ENCODE measurements around the gene PCDHGC4.

Gene PCDHGC4

DNA sequence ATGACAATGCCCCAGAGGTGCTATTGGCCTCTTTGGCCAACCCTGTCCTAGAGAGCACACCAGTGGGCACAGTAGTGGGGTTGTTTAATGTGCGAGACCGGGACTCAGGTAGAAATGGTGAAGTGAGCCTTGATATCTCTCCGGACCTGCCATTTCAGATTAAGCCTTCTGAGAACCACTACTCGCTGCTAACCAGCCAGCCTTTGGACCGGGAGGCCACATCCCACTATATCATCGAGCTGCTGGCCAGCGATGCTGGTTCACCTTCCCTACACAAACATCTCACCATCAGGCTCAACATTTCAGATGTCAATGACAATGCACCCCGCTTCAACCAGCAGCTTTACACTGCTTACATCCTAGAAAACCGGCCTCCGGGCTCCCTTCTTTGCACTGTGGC lies 5.4 kb downstream of the PCDHGC4 start:
- no peak for DNase-seq (ENCODE audit: low spot score)

DNA sequence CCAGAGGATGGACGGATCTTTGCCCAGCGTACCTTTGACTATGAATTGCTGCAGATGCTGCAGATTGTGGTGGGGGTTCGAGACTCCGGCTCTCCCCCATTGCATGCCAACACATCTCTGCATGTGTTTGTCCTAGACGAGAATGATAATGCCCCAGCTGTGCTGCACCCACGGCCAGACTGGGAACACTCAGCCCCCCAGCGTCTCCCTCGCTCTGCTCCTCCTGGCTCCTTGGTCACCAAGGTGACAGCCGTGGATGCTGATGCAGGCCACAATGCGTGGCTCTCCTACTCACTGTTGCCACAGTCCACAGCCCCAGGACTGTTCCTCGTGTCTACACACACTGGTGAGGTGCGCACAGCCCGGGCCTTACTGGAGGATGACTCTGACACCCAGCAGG lies 5.9 kb downstream of the PCDHGC4 start:
- DNase-seq (ENCODE audit: low spot score), result no peak

DNA sequence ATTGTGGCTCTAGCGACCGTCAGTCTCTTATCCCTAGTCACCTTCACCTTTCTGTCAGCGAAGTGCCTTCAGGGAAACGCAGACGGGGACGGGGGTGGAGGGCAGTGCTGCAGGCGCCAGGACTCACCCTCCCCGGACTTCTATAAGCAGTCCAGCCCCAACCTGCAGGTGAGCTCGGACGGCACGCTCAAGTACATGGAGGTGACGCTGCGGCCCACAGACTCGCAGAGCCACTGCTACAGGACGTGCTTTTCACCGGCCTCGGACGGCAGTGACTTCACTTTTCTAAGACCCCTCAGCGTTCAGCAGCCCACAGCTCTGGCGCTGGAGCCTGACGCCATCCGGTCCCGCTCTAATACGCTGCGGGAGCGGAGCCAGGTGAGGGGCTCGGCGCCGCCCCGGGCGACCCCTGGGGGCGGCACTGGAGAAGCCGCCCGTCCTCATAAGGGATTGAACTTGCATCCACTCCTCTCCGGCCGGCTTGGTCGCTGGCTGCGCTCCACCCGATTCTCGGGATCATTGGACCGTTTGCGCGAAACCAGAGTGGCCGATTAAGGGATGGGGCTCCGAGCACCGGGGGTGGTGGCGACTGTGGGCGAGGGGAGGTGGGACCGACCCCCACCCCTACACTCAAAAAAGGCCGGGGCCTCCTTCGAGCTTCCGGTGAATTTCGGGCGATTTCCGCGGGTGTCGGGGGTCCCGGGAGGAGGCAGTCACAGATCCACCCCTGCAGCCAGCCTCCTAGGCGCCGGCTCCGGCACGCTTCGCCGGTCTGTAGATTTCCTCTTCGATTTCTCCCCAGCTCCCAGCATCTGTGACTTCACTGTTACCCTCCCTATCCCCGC lies 6.7 kb downstream of the PCDHGC4 start:
- DNase-seq (ENCODE audit: low spot score), result no peak

DNA sequence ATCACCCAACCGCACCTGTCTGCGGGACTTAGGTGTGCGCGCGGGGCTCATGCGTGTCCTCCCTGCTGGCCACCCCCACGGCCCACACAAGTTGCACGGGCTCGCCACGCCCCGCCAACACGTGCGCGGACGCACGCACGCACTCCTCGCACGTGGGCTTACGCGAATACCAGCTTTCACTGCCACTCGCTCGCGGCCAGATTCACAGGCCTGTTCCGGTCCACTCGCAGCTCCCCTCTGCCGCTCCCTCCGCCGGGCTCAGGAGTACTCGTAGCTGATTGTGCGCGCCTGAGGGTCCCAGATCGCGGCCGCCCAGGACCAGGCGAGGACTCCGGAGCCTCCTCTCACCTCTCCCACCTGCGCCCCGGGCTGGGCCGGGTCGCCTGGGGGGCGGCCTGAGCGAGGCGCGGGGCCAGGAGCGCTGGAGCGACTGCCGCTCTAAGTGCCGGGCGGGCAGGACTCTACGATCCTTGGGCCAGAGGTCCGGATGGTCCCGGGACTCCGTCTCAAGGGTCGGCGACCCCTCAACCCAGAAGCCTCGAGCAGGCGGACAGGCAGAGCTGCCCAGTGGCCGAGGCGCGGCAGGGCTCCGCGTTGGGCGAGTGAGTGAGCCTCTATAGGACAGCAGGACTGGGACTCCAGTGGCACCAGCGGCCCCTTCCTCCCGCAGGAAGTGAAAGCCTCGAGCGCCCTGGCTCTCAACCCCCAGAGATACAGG lies 7.5 kb downstream of the PCDHGC4 start:
- no peak for DNase-seq (ENCODE audit: low spot score)

DNA sequence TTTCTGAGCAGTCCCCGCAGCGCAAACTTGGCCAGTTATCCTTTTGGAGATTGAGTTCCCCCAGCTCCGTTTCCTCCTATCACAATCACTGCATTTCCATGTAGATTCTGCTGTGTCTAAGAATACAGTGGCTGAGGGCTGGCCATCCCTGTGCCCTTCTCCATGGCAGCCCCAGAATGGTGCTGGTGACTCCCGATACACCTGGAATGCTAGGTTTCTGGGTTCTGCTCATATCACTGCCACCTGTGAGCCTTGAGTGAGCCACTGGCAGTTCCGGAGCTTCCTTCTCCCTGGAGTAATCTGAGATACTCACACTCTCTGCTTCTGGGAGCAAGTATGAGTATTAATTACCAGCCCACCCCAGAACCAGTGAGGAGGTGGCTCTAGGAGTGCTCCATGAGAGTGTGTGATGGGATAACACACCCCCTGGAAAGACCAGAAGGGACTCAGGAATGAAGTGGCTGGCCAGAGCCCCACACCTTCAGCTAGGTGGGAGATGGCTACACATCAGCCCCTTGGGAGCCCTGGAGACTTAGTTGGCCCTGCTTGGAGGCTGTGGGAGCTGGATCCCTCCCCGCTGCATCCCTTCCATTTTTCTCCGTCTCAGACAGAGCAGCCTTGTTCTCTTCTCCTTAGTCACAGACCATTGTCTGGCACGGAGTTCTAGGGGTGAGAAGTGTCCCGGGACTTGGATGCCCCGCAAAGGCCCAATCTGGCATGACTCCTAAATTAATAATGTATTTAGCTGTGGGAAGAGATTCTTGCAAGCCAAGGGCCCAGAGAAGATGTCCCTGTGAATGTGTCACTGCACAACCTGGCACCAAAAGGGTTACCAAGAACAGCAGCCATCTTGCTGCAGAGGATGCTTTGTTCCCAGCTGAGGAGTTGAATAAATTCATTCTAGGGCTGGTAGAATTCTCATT lies 8.9 kb downstream of the PCDHGC4 start:
- no peak for DNase-seq (ENCODE audit: low spot score)

DNA sequence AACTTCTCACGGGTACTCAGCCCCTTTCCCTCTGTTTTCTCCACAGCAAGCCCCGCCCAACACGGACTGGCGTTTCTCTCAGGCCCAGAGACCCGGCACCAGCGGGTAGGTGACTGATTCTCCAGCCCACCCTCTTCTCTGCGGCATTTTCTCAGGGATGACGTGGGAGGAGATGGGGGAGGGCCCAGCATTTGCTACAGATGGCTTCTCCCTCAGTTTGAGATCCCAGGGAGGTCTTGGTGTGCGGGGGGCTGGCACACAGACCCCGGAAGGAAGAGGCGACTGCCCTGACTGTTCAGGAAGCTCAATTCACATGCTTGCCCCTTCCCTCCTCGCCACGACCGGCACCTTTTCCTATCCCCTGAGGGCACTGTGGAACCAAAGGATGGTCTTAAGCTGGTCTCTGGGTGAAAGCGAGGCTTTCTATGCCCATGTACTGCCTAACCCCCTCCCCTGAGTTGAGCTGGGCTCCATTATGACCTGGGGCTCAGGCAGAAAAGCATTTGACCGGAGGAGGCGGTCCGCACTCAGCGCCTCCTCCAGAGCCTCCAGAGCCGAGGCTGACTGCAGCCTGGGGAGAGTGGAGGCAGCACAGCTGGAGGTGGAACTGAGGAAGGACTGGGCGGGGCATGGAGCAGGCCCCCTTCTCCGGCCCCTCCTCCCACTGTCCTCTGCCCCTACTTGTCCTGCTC lies 10.1 kb downstream of the PCDHGC4 start:
- no peak for DNase-seq (ENCODE audit: low spot score)

DNA sequence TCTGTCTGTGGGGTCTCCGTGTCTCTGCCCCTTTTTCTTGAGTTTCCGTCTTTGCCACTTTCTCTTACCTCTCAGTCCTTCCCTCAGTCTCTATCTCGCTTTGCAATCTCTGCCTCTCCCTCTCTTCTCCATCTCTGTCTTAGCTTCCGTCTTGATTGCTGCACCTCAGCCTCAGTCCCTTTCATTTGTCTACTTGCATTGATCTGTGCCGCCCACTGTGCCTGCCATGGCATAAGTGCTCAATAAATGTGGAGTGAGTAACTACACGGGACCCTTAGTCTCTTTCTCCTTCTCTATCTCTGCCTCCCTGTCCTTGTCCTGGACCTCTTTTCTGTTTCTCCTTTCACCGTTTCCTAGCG lies 10.6 kb downstream of the PCDHGC4 start:
- no peak for DNase-seq (ENCODE audit: low spot score)

DNA sequence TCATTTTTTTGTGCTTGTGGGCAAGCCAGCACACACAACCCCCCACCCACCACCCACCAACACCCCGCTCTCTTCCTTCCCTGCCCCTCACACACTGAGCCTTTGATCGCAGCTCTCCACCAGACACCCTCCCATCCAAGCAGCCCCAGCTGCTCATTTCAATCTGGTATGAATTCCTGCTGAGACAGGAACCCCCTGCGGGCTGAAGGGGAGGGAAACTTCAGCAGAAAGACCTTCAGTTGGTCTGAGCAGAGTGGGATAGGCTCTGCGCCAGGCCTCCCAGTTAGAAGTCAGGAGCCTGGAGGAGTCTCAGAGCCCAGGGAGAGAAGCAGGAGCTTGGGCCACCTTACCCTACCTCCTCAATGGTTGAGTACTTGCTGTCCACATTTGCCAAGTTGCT lies 11.2 kb downstream of the PCDHGC4 start:
- DNase-seq (ENCODE audit: low spot score), result no peak

DNA sequence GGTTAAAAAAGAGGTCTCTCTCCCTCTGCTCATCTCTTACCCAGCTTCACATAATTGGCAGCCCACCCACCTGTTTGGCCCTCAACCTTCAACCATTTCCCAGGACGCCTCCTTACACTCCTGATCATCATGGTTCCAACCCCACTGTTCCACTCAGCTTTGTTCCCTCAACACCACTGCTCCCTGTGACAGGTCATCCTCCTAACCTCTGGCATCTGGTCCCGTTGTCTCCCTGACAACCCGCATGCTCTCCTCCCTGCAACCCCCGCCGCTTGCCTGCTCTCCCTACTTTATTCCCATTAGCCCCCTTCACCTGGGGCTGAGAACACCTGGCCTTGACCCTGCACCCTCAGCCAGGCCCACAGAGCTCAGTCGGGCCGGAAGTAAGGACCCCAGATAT lies 16.9 kb downstream of the PCDHGC4 start:
- DNase-seq (ENCODE audit: low spot score), result no peak

DNA sequence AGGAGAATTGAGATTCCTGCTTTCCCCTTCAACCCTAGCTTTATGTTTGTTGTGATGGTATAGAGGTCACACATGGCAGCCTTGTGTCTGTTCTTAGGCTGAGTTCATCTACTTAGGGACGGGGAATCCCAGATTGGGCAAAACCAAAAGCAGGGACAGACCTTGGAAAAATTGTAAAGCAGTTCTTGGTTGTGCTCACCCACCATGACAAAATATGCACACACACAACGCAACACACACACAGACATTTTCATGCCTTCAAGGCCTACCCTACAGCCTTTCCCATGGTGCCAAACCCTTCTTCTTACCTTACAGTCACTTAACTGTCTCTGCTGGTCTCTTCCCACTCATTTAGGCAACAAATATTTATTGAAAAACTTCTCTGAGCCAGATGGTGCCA lies 18.9 kb downstream of the PCDHGC4 start:
- no peak for DNase-seq (ENCODE audit: low spot score)

DNA sequence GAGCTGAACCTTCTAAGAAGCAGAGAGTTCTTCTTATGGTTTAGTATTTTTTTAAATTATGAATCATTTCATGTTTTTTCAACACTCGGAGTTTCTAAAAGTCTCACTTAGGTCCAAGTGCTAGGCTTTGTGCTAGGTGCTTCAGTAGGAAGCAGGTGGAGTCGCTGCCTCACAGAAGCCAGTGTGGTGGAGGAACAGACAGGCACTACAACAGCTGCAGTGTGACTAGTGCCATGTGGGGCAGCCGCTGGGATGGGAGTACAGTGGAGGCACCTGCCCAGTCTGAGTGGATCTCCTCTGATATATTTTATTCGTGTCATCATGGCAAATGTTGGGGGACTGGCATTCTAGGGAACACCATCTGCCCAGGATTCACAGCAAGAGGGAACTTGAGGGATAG lies 19.4 kb downstream of the PCDHGC4 start:
- DNase-seq (ENCODE audit: low spot score), result no peak

DNA sequence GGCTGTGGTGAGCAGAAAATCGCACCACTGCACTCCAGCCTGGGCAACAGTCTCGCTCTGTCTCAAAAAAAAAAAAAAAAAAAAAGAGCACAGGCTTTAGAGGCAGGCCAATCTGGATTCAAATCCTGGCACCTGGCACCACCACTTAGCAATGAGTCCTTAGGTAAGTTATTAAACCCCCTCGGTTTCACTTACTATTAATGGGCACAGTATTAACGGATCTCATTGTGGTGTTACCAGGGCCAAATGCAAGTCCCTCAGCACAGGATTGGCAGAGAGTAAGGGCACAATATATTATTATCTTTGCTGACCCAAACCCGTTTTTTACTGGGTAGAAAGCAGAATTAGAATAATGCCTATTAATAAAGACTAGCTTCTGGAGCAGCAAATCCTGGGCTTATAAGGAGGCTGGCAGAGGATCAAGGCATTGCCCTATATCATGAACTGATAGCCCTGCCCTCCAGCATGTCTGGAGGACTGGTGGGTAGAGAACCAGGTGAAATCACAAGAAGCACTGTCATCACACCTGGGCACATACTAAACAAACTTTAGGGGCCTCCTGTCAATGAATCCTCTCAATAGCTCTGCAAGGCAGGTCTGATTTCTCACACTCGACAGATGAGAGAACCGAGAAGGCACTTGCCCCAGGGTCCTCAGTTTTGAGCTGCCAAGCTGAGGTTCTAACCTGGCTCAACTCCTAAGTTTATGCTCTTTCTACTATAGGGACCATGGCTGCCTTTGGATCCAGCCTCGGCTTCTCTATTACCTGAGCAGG lies 21.7 kb downstream of the PCDHGC4 start:
- no peak for DNase-seq (ENCODE audit: low spot score)

DNA sequence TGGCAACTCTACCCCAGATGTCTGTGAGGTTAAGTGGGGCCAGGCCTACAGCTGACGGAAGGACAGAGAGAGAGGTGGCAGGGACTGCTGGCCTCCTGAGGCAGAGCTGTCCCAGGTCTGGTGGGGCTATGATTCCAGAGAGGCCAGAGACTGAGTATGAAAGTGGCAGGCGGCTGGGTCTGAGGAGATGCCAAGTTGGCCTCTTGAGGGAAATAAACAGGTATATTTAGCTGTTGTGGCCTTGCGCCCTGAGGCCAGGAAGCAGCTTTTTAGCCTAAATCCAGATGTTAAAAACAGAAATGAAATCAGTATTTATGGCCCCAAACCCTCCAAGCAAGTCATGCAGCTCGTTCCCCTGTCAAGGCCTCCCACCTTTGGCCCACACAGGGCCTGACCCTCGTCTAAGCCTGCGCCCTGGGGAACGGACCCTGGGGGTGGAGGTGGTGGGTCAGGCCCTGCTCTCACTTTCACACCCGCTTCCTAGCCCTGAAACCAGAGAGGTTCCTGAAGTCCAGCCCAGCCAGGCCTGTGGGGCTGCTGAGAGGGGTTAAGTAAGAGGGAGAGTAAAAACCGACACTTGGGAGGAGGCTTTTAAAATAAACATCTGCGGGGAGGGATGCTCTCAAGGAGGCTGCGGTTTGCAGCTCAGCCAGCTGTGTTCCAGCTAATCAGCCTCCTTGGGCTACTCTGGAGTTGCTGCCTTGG lies 22.7 kb downstream of the PCDHGC4 start:
- DNase-seq (ENCODE audit: low spot score), result no peak

DNA sequence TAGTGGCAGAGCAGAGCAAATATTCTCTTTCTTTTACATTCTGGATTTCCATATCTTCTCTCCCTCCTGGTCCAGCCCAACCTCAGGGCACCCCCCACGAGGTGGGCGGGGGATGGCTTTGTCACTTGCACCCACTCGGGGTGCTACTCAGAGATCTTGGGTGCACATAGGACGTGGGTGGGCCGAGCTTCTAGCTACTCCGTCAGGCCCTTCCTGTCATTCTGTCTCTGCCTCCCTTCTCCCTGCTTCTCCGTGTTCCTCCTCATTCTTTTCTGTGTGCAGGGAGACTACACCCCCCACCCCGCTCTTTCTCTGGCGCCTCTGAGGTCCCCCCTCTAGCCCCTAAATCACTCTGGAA lies 23.6 kb downstream of the PCDHGC4 start:
- no peak for DNase-seq (ENCODE audit: low spot score)

DNA sequence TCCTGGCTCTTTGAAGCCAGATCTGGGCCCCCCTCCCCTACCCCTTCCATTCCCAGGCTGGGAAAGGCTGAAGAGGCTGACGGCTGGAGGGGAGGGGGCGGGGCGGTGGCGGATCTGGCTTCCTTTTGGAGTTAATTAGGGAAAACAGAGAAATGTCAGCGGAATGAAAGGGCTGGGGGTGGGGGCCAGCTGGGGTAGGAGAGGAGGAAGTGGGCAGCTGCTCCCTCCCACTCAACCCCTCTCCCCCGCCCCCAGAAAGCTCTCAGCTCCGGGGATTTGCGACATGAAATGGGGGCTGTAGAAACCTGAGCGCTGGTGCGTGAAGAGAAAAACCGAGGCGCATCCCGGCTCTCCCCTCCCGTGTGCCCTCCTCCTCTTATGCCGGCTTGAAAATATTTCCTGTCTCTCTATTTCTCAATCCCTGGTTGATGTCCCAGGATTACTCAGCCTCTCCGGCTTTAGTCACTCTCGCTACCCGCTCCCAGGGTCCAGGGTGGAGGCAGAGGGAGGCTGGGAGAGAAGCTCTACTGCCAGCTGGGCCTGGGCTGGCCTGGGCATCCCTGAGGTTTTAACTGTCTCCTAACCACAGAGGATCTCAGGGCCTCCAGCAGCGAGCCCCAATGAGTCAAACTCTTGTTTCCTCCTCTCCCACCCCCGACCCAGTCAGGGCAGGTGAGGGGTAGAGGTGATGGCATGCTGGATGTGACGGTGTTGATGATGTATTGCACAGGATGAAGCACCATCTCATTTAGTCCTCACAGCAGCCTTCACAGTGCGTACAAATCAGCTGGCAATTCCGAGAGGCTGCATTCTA lies 24.2 kb downstream of the PCDHGC4 start:
- DNase-seq (ENCODE audit: low spot score), result no peak

DNA sequence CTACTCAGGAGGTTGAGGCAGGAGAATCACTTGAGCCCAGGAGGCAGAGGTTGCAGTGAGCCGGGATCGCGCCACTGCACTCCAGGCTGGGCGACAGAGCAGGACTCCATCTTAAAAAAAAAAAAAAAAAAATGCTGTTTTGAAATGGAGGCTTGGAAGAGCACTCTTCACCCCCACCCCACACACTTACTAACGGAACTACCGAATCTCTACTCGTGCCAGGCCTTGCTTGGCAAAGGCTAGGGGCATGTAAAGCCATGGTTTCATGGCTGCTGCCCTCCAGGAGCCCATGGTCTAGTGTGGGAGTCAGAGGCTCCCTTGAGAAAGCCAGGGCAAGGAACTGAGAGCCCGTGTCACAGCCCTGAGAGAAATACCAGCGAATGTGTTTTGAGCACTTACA lies 25.3 kb downstream of the PCDHGC4 start:
- DNase-seq (ENCODE audit: low spot score), result no peak

DNA sequence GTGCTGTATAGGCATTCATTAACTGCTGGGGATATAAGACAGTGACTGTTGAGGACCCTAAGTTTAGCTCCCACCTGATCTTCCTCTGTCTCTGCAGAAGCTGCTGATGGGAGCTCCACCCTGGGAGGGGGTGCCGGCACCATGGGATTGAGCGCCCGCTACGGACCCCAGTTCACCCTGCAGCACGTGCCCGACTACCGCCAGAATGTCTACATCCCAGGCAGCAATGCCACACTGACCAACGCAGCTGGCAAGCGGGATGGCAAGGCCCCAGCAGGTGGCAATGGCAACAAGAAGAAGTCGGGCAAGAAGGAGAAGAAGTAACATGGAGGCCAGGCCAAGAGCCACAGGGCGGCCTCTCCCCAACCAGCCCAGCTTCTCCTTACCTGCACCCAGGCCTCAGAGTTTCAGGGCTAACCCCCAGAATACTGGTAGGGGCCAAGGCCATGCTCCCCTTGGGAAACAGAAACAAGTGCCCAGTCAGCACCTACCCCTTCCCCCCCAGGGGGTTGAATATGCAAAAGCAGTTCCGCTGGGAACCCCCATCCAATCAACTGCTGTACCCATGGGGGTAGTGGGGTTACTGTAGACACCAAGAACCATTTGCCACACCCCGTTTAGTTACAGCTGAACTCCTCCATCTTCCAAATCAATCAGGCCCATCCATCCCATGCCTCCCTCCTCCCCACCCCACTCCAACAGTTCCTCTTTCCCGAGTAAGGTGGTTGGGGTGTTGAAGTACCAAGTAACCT lies 26.2 kb downstream of the PCDHGC4 start:
- DNase-seq (ENCODE audit: low spot score), result no peak

DNA sequence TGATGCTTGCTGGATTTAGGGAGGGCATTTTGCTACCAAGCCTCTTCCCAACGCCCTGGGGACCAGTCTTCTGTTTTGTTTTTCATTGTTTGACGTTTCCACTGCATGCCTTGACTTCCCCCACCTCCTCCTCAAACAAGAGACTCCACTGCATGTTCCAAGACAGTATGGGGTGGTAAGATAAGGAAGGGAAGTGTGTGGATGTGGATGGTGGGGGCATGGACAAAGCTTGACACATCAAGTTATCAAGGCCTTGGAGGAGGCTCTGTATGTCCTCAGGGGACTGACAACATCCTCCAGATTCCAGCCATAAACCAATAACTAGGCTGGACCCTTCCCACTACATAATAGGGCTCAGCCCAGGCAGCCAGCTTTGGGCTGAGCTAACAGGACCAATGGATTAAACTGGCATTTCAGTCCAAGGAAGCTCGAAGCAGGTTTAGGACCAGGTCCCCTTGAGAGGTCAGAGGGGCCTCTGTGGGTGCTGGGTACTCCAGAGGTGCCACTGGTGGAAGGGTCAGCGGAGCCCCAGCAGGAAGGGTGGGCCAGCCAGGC lies 27.0 kb downstream of the PCDHGC4 start:
- DNase-seq (ENCODE audit: low spot score), result no peak

DNA sequence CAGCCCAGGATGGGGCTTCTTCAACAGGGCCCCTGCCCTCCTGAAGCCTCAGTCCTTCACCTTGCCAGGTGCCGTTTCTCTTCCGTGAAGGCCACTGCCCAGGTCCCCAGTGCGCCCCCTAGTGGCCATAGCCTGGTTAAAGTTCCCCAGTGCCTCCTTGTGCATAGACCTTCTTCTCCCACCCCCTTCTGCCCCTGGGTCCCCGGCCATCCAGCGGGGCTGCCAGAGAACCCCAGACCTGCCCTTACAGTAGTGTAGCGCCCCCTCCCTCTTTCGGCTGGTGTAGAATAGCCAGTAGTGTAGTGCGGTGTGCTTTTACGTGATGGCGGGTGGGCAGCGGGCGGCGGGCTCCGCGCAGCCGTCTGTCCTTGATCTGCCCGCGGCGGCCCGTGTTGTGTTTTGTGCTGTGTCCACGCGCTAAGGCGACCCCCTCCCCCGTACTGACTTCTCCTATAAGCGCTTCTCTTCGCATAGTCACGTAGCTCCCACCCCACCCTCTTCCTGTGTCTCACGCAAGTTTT lies 27.6 kb downstream of the PCDHGC4 start:
- no peak for DNase-seq (ENCODE audit: low spot score)
